ENCODE data around the gene RND2.
"Not testable (repeated sequence)": the region's sequence is repeated elsewhere in the genome, so short reads cannot be mapped to it uniquely, and the experiment has no call there.

Gene RND2

GRCh38 chr17:43024407-43025289, at the start of gene RND2:
Gene RND2, plus strand, starts transcription at chr17:43025231. Its CDS starts 117 bp downstream, at chr17:43025348.
- peak; percentile 88 for DNase-seq

GRCh38 chr17:42975265-42975664, 49.8 kb upstream of the RND2 start:
- DNase-seq = no peak

- DNase-seq = not testable (repeated sequence)
These were observed 49.3 kb upstream of the RND2 start for GRCh38 chr17:42975701-42976100.

GRCh38 chr17:42979511-42980273, 45.3 kb upstream of the RND2 start, which contains the start of gene PTGES3L:
Gene PTGES3L, minus strand, starts transcription at chr17:42980080. Its CDS starts 27 bp downstream, at chr17:42980053.
- DNase-seq = peak; percentile 70

GRCh38 chr17:42980274-42980765, 44.7 kb upstream of the RND2 start, which contains the start of gene RUNDC1:
Gene RUNDC1, plus strand, starts transcription at chr17:42980565. Its CDS starts 12 bp downstream, at chr17:42980577.
- DNase-seq = peak; percentile 94

GRCh38 chr17:42980766-42981397, 44.1 kb upstream of the RND2 start:
- DNase-seq = peak; percentile 25

GRCh38 chr17:42982266-42982665, 42.8 kb upstream of the RND2 start:
- DNase-seq = no peak

GRCh38 chr17:42985225-42985624, 39.8 kb upstream of the RND2 start:
- no peak for DNase-seq

GRCh38 chr17:42989141-42989540, 35.9 kb upstream of the RND2 start:
- no peak for DNase-seq

GRCh38 chr17:42989726-42990652, 35.0 kb upstream of the RND2 start:
- DNase-seq = no peak

- DNase-seq = no peak
These were observed 33.6 kb upstream of the RND2 start for GRCh38 chr17:42991471-42991870.

GRCh38 chr17:42992872-42993271, 32.2 kb upstream of the RND2 start:
- DNase-seq = no peak

GRCh38 chr17:42993913-42994312, 31.1 kb upstream of the RND2 start:
- DNase-seq = not testable (repeated sequence)

GRCh38 chr17:42997390-42997983, 27.5 kb upstream of the RND2 start:
- DNase-seq = no peak

GRCh38 chr17:42997984-42998938, 26.8 kb upstream of the RND2 start, which contains the start of gene RPL27:
Gene RPL27, plus strand, starts transcription at chr17:42998419. Its CDS starts 332 bp downstream, at chr17:42998751.
- DNase-seq = peak; percentile 99

GRCh38 chr17:42999003-42999525, 26.0 kb upstream of the RND2 start:
- DNase-seq = no peak

- DNase-seq = not testable (repeated sequence)
These were observed 24.1 kb upstream of the RND2 start for GRCh38 chr17:43000894-43001293.

- no peak for DNase-seq
These were observed 21.4 kb upstream of the RND2 start for GRCh38 chr17:43003542-43004172.

All from NCI-H2171 (cell line).